ENCODE data around the gene BCL6. TPM values are rescaled to one million over a fixed set of nuclear protein-coding genes. Genes with fewer than 3 reads are reported as not detected.

Gene BCL6
- total and polyA plus RNA-seq, 9 of the 15 experiments (the other 6 are each of a cell fraction or from before 2014, with no cell fraction given), result 0.08 to 3.5 (median 1.6) TPM

DNA sequence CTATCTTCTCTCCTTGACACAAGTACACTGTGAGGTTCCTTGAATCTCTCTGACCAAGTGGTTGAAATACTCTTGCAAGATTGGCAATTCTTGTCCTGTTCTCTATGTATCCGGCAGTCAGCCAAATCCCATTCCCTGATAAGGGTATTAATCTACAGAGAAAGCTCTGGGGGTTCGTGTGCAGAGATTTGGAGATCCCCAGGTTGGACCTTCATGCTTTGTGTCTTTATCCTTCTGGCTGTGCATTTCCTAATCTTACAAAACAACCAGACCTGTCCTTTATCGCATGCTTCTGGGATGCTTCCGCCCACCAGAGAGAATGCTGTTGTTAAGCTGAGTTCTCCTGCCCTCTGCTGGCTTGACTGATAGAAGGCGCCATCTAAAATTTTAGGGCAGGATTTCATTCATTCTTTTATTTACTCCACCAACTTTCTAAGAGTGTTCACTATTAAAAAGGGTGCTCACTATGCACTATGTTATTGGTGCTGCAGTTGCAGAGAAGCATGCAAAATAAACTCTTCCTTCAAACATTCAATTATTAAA, 66.5 kb downstream of the BCL6 start (continued):
- TF ChIP-seq, protein P1, sequence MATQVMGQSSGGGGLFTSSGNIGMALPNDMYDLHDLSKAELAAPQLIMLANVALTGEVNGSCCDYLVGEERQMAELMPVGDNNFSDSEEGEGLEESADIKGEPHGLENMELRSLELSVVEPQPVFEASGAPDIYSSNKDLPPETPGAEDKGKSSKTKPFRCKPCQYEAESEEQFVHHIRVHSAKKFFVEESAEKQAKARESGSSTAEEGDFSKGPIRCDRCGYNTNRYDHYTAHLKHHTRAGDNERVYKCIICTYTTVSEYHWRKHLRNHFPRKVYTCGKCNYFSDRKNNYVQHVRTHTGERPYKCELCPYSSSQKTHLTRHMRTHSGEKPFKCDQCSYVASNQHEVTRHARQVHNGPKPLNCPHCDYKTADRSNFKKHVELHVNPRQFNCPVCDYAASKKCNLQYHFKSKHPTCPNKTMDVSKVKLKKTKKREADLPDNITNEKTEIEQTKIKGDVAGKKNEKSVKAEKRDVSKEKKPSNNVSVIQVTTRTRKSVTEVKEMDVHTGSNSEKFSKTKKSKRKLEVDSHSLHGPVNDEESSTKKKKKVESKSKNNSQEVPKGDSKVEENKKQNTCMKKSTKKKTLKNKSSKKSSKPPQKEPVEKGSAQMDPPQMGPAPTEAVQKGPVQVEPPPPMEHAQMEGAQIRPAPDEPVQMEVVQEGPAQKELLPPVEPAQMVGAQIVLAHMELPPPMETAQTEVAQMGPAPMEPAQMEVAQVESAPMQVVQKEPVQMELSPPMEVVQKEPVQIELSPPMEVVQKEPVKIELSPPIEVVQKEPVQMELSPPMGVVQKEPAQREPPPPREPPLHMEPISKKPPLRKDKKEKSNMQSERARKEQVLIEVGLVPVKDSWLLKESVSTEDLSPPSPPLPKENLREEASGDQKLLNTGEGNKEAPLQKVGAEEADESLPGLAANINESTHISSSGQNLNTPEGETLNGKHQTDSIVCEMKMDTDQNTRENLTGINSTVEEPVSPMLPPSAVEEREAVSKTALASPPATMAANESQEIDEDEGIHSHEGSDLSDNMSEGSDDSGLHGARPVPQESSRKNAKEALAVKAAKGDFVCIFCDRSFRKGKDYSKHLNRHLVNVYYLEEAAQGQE (IDR thresholded peaks at IDR 0.05; ENCODE audit: borderline replicate concordance), result peak; percentile 83
- TF ChIP-seq, protein P1 (CRISPR knock-in tag; IDR thresholded peaks at IDR 0.05; ENCODE audit: low read depth), result no peak
- no peak for TF ChIP-seq TOE1 (IDR thresholded peaks at IDR 0.05; ENCODE audit: borderline replicate concordance)
- TF ChIP-seq TOE1 (CRISPR knock-in tag; IDR thresholded peaks at IDR 0.05; ENCODE audit: borderline replicate concordance, low read depth), result no peak
